ENCODE results near the gene LDLR.
A peak's percentile ranks its signal among the peaks of the same experiment; 100 is the strongest.
"Not testable (repeated sequence)": the region's sequence is repeated elsewhere in the genome, so short reads cannot be mapped to it uniquely, and the experiment has no call there.

The LDLR gene

DNA sequence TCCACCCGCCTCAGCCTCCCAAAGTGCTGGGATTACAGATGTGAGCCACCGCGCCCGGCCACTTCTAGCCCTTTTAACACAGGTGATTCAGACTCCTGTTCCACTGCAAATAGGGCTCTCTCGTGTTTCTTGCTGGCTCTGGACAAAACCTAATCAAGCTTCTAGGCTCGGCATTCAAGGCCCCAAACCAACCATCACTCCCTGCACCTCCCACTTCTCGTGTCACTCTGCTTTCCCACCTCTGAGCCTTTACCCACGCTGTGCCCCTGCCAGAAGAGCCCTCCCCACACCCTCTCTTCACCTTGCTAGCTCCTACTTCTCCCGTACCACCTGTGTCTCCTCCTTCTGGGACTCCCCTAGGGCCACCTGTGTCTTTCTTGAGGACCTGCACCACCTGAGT lies 88.3 kb downstream of the LDLR start:
- DNase-seq (ENCODE audit: low spot score) = no peak
- TF ChIP-seq, protein P1, sequence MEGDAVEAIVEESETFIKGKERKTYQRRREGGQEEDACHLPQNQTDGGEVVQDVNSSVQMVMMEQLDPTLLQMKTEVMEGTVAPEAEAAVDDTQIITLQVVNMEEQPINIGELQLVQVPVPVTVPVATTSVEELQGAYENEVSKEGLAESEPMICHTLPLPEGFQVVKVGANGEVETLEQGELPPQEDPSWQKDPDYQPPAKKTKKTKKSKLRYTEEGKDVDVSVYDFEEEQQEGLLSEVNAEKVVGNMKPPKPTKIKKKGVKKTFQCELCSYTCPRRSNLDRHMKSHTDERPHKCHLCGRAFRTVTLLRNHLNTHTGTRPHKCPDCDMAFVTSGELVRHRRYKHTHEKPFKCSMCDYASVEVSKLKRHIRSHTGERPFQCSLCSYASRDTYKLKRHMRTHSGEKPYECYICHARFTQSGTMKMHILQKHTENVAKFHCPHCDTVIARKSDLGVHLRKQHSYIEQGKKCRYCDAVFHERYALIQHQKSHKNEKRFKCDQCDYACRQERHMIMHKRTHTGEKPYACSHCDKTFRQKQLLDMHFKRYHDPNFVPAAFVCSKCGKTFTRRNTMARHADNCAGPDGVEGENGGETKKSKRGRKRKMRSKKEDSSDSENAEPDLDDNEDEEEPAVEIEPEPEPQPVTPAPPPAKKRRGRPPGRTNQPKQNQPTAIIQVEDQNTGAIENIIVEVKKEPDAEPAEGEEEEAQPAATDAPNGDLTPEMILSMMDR (IDR thresholded peaks at IDR 0.05; ENCODE audit: extremely low read depth, insufficient read depth, missing control alignments) = no peak
- in situ Hi-C loops (cut with MboI; ENCODE audit: low pct_unique_long_range_greater_than_20kb, low sequenced_read_pairs, unreplicated experiment) = no loop called here

DNA sequence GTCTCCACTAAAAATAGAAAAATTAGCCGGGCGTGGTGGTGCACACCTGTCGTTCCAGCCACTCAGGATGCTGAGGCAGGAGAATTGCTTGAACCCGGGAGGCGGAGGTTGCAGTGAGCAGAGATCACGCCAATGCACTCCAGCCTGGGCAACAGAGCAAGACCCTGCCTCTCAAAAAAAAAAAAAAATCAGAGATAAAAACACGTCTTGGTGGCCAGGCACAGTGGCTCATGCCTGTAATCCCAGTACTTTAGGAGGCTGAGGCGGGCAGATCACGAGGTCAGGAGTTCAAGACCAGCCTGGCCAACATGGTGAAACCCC lies 89.8 kb downstream of the LDLR start:
- in situ Hi-C loops (cut with MboI; ENCODE audit: low pct_unique_long_range_greater_than_20kb, low sequenced_read_pairs, unreplicated experiment); DNase-seq (ENCODE audit: low spot score): not testable (repeated sequence)

DNA sequence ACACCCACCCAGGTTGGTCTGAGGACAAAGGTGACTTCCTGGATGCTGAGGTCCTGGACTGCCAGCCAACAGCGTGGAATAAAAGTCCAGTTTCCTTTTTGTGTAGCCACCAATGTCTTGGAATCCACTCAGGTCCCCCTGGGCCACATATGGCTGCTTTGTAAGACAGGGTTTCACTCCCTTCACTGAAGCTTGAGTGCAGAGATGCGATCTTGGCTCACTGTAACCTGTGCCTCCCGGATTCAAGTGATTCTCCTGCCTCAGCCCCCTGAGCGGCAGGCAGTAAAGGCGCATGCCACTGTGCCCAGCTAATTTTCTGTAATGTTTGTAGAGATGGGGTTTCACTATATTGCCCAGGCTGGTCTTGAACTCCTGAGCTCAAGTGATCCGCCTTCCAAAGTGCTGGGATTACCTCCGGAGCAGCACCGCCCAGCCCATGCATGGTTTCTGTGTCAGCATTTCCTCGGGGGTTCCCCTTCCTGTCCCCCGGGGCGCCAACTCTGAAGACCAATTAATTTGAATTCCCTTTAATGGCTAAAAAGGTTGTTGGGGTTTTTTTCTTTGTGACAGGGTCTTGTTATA lies 90.5 kb downstream of the LDLR start:
- DNase-seq (ENCODE audit: low spot score) = peak; percentile 81
- TF ChIP-seq, protein P1 (IDR thresholded peaks at IDR 0.05; ENCODE audit: extremely low read depth, insufficient read depth, missing control alignments) = no peak
- in situ Hi-C loops (cut with MboI; ENCODE audit: low pct_unique_long_range_greater_than_20kb, low sequenced_read_pairs, unreplicated experiment) = no loop called here

DNA sequence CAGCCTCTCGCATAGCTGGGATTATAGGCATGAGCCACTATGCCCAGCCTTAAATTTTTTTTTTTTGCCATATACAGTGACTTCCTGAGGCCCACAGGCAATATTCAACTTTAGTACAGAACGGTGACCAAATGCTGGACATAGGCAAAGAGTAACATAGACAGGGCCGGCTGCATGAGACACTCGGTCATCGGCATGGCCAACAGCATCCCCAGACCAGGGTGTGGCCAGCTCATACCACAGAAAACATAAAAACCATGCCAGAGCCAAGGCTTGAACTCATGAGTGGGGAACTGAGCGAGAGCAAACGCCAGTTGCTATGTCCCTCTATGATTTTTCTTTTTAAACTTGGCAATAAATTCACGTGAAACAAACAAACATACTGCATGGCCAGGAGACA lies 91.1 kb downstream of the LDLR start:
- in situ Hi-C loops (cut with MboI; ENCODE audit: low pct_unique_long_range_greater_than_20kb, low sequenced_read_pairs, unreplicated experiment) = no loop called here
- TF ChIP-seq, protein P1 (IDR thresholded peaks at IDR 0.05; ENCODE audit: extremely low read depth, insufficient read depth, missing control alignments) = no peak
- peak; percentile 9 for DNase-seq (ENCODE audit: low spot score)

DNA sequence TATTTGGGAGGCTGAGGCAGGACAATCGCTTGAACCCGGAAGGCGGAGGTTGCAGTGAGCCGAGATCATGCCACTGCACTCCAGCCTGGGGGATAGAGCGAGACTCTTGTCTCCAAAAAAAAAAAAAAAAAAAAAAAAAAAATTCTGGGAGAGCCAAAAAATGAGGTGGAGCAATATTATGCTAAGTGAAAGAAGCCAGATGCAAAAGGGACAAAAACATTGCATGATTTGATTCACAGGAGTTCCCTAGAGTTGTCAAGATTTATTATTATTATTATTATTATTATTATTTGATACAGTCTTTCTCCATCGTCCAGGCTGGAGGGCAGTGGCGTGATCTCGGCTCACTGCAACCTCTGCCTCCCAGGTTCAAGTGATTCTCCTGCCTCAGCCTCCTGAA lies 91.7 kb downstream of the LDLR start:
- DNase-seq (ENCODE audit: low spot score); in situ Hi-C loops (cut with MboI; ENCODE audit: low pct_unique_long_range_greater_than_20kb, low sequenced_read_pairs, unreplicated experiment): not testable (repeated sequence)

DNA sequence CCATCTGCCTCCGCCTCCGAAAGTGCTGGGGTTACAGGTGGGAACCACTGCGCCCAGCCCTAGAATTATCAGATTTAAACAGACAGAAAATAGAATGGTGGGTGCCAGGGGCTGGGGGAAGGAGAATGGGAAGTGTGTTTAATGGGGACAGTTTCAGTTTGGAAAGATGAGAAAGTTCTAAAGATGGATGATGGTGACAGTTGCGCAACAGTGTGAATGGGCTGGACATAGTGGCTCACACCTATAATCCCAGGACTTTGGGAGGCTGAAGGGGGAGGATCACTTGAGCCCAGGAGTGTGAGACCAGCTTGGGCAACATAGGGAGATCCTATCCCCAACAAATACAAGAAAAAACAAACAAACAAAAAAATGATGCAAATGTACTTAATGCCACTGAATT lies 92.2 kb downstream of the LDLR start:
- in situ Hi-C loops (cut with MboI; ENCODE audit: low pct_unique_long_range_greater_than_20kb, low sequenced_read_pairs, unreplicated experiment) = no loop called here
- TF ChIP-seq, protein P1 (IDR thresholded peaks at IDR 0.05; ENCODE audit: extremely low read depth, insufficient read depth, missing control alignments) = no peak
- no peak for DNase-seq (ENCODE audit: low spot score)

All from GM13977 (cell line).